Measurements from ENCODE around the gene FBXL19. TPM values are rescaled to one million over a fixed set of nuclear protein-coding genes. Genes with fewer than 3 reads are reported as not detected.

FBXL19 gene

DNA sequence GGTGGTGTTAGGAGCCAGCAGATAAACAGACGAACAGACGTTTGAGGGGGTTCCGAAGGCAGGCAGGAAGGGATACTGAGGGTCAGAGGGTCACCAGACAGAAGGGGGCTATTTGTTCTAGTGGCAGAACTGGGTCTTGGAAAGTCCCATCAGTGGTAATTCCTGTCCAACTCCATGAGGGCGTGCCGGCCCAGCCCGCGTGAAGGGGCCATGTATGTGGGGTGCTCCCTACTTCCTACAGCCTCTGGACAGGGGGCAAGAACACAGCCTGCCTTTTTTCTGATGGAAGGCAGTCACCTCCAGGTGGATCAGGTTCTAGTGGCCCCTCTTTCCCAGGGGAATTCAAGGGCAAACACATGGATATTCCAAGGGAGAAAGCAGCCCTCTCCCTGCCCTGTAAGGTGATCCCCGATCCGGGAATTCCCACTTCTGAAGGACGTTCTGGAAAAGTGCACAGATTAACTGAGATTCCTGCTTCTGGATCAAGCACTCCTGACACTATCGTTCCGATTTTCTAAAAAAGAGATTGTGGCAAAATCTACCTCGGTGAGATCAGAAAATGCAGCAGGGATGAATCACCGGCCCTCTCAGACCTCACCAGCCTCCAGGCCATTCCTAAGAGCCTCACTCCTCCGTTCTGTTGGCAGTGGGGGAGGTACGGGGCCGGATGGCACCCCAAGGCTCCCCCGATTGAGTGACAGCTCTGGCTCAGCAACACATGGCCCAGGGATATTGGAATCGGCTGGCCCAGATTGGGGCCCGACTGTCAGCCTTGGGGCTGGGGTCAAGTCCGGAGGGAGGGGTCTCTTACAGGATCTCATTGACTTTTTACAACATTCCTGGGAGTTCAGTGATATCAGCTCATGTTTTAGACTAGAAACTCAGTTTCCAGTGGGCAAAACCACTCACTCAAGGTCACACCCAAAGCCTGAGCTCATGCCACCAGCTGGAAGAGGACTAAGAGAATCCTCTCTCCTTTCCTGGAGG lies 74.6 kb downstream of the FBXL19 start:
- DNase-seq (ENCODE audit: low read depth in 1 of 2, low spot score in 1 of 2) = no peak
- TF ChIP-seq POLR2AphosphoS5 (IDR thresholded peaks at IDR 0.05; ENCODE audit: low read depth) = no peak
- TF ChIP-seq, protein P1, sequence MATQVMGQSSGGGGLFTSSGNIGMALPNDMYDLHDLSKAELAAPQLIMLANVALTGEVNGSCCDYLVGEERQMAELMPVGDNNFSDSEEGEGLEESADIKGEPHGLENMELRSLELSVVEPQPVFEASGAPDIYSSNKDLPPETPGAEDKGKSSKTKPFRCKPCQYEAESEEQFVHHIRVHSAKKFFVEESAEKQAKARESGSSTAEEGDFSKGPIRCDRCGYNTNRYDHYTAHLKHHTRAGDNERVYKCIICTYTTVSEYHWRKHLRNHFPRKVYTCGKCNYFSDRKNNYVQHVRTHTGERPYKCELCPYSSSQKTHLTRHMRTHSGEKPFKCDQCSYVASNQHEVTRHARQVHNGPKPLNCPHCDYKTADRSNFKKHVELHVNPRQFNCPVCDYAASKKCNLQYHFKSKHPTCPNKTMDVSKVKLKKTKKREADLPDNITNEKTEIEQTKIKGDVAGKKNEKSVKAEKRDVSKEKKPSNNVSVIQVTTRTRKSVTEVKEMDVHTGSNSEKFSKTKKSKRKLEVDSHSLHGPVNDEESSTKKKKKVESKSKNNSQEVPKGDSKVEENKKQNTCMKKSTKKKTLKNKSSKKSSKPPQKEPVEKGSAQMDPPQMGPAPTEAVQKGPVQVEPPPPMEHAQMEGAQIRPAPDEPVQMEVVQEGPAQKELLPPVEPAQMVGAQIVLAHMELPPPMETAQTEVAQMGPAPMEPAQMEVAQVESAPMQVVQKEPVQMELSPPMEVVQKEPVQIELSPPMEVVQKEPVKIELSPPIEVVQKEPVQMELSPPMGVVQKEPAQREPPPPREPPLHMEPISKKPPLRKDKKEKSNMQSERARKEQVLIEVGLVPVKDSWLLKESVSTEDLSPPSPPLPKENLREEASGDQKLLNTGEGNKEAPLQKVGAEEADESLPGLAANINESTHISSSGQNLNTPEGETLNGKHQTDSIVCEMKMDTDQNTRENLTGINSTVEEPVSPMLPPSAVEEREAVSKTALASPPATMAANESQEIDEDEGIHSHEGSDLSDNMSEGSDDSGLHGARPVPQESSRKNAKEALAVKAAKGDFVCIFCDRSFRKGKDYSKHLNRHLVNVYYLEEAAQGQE (IDR thresholded peaks at IDR 0.05; ENCODE audit: insufficient replicate concordance, low read depth) = no peak
- no peak for TF ChIP-seq SPI1 (IDR thresholded peaks at IDR 0.05; ENCODE audit: borderline replicate concordance, low read depth)
- TF ChIP-seq, protein P2, sequence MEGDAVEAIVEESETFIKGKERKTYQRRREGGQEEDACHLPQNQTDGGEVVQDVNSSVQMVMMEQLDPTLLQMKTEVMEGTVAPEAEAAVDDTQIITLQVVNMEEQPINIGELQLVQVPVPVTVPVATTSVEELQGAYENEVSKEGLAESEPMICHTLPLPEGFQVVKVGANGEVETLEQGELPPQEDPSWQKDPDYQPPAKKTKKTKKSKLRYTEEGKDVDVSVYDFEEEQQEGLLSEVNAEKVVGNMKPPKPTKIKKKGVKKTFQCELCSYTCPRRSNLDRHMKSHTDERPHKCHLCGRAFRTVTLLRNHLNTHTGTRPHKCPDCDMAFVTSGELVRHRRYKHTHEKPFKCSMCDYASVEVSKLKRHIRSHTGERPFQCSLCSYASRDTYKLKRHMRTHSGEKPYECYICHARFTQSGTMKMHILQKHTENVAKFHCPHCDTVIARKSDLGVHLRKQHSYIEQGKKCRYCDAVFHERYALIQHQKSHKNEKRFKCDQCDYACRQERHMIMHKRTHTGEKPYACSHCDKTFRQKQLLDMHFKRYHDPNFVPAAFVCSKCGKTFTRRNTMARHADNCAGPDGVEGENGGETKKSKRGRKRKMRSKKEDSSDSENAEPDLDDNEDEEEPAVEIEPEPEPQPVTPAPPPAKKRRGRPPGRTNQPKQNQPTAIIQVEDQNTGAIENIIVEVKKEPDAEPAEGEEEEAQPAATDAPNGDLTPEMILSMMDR (IDR thresholded peaks at IDR 0.05; ENCODE audit: insufficient read depth, low read length) = no peak
- TF ChIP-seq GABPA (IDR thresholded peaks at IDR 0.05; ENCODE audit: low read depth) = no peak
- Histone ChIP-seq H3K4me3 (replicated peaks; ENCODE audit: insufficient read depth, low read length) (peak overlapping the region; percentile 61), H3K27ac (replicated peaks) (no peak overlapping the region), H3K27me3 (ENCODE audit: insufficient read depth, poor library complexity, severe bottlenecking) (no peaks in the 10 kb centered on the region)

Small RNAs within 50 kb of the gene (microRNA-seq; reads per million reads assigned to microRNA genes)
- gene MIR4519 (not detected), gene MIR762 (not detected)
